ACC112 (cell line): ENCODE data around the gene UBXN4.
A peak's percentile ranks its signal among the peaks of the same experiment; 100 is the strongest.

Experiments used
- H2AFZ ChIP-seq: fragments of 200-600 bp; sonication (generic); one replicate; pipeline ENCODE4 v1.6.0; 2017; ENCODE audit warnings: antibody characterized with exemption, low read length; ENCODE audit not compliant: unreplicated experiment
- H3K27ac ChIP-seq: fragments of 200-600 bp; sonication (generic); 2 replicates; pipeline ENCODE4 v1.5.1; 2014; ENCODE audit warnings: low read depth, mild to moderate bottlenecking, antibody characterized with exemption, low read length, moderate library complexity
- H3K27me3 ChIP-seq: fragments of 200-600 bp; sonication (generic); 2 replicates; pipeline ENCODE4 v1.6.1; 2014; ENCODE audit warnings: mild to moderate bottlenecking, antibody characterized with exemption, low read length, moderate library complexity, mixed read lengths; ENCODE audit not compliant: insufficient read depth
- H3K36me3 ChIP-seq: fragments of 200-600 bp; sonication (generic); 2 replicates; pipeline ENCODE4 v1.6.1; 2016; ENCODE audit warnings: mild to moderate bottlenecking, antibody characterized with exemption, low read length, moderate library complexity, mixed read lengths; ENCODE audit not compliant: insufficient read depth
- H3K4me1 ChIP-seq: fragments of 200-600 bp; sonication (generic); one replicate; pipeline ENCODE4 v1.6.1; 2016; ENCODE audit warnings: low read length, mixed read lengths; ENCODE audit not compliant: insufficient read depth, unreplicated experiment, control insufficient read depth
- H3K4me3 ChIP-seq: fragments of 200-600 bp; sonication (generic); 2 replicates; pipeline ENCODE4 v1.5.1; 2014; ENCODE audit warnings: mild to moderate bottlenecking, low read depth, low read length
- H3K79me2 ChIP-seq: fragments of 200-600 bp; sonication (generic); one replicate; pipeline ENCODE4 v1.6.0; 2016; ENCODE audit warnings: low read length; ENCODE audit not compliant: control insufficient read depth, unreplicated experiment, insufficient read depth

Gene UBXN4

GRCh38 chr2:135732561-135732960, 9.1 kb upstream of the UBXN4 start:
- no peak overlapping the region for H3K4me3 ChIP-seq
- no peak overlapping the region for H2AFZ ChIP-seq
- no peaks in the 10 kb centered on the region for H3K79me2 ChIP-seq
- H3K4me1 ChIP-seq: no peaks in the 10 kb centered on the region
- H3K27ac ChIP-seq: no peak overlapping the region
- no peaks in the 10 kb centered on the region for H3K36me3 ChIP-seq
- no peaks in the 10 kb centered on the region for H3K27me3 ChIP-seq

GRCh38 chr2:135733045-135733444, 8.6 kb upstream of the UBXN4 start:
- no peak overlapping the region for H2AFZ ChIP-seq
- H3K4me3 ChIP-seq: no peak overlapping the region
- H3K4me1 ChIP-seq: no peaks in the 10 kb centered on the region
- H3K36me3 ChIP-seq: no peaks in the 10 kb centered on the region
- H3K79me2 ChIP-seq: no peaks in the 10 kb centered on the region
- no peak overlapping the region for H3K27ac ChIP-seq
- H3K27me3 ChIP-seq: no peaks in the 10 kb centered on the region

- Histone ChIP-seq H3K4me3 (no peak overlapping the region), H2AFZ (no peak overlapping the region), H3K27ac (no peak overlapping the region), H3K79me2 (no peaks in the 10 kb centered on the region), H3K27me3 (no peaks in the 10 kb centered on the region), H3K36me3 (no peaks in the 10 kb centered on the region), H3K4me1 (no peaks in the 10 kb centered on the region)
Observed at GRCh38 chr2:135736546-135736945, 5.1 kb upstream of the UBXN4 start.

GRCh38 chr2:135740206-135740605, 1.4 kb upstream of the UBXN4 start:
- Histone ChIP-seq H3K27ac (no peak overlapping the region), H3K36me3 (no peaks in the 10 kb centered on the region), H3K4me1 (peaks cover 12% of the 10 kb centered on the region), H3K27me3 (no peaks in the 10 kb centered on the region), H2AFZ (no peak overlapping the region), H3K4me3 (no peak overlapping the region), H3K79me2 (peaks cover 34% of the 10 kb centered on the region)

- no peaks in the 10 kb centered on the region for H3K27me3 ChIP-seq
- H3K4me3 ChIP-seq: no peak overlapping the region
- H2AFZ ChIP-seq: peak overlapping the region; percentile 95
- H3K36me3 ChIP-seq: peaks cover under 1% of the 10 kb centered on the region; the same call in 1 of the 2 replicates
- peaks cover 18% of the 10 kb centered on the region for H3K4me1 ChIP-seq
- H3K27ac ChIP-seq: no peak overlapping the region
- H3K79me2 ChIP-seq: peaks cover 41% of the 10 kb centered on the region
Observed at GRCh38 chr2:135741043-135741394, 636 bp upstream of the UBXN4 start.

- Histone ChIP-seq H3K4me3 (peak overlapping the region; percentile 98), H3K79me2 (peaks cover 54% of the 10 kb centered on the region), H3K4me1 (peaks cover 21% of the 10 kb centered on the region), H3K27ac (peak overlapping the region; percentile 91), H3K27me3 (no peaks in the 10 kb centered on the region), H3K36me3 (peaks cover 8% of the 10 kb centered on the region; the same call in 1 of the 2 replicates), H2AFZ (peak overlapping the region; percentile 87)
Observed at GRCh38 chr2:135742325-135742757, 686 bp downstream of the UBXN4 start.

- Histone ChIP-seq H3K4me3 (peak overlapping the region; percentile 98), H3K36me3 (peaks cover 11% of the 10 kb centered on the region; the same call in 1 of the 2 replicates), H3K27me3 (no peaks in the 10 kb centered on the region), H3K79me2 (peaks cover 63% of the 10 kb centered on the region), H2AFZ (no peak overlapping the region), H3K4me1 (peaks cover 21% of the 10 kb centered on the region), H3K27ac (no peak overlapping the region)
Observed at GRCh38 chr2:135743860-135744259, 2.2 kb downstream of the UBXN4 start.

GRCh38 chr2:135744760-135745314, 3.2 kb downstream of the UBXN4 start:
- Histone ChIP-seq H3K27me3 (no peaks in the 10 kb centered on the region), H2AFZ (no peak overlapping the region), H3K36me3 (peaks cover 17% of the 10 kb centered on the region), H3K79me2 (peaks cover 70% of the 10 kb centered on the region), H3K4me1 (peaks cover 21% of the 10 kb centered on the region), H3K27ac (peak overlapping the region; percentile 72), H3K4me3 (peak overlapping the region; percentile 98)

- Histone ChIP-seq H3K79me2 (peaks cover 71% of the 10 kb centered on the region), H3K27ac (peak overlapping the region; percentile 72), H3K4me3 (peak overlapping the region; percentile 43), H3K27me3 (no peaks in the 10 kb centered on the region), H3K36me3 (peaks cover 20% of the 10 kb centered on the region), H2AFZ (no peak overlapping the region), H3K4me1 (peaks cover 21% of the 10 kb centered on the region)
Observed at GRCh38 chr2:135745545-135745944, 3.9 kb downstream of the UBXN4 start.

GRCh38 chr2:135755573-135755972, 13.9 kb downstream of the UBXN4 start:
- H3K36me3 ChIP-seq: peaks cover 58% of the 10 kb centered on the region
- no peaks in the 10 kb centered on the region for H3K27me3 ChIP-seq
- peaks cover 2% of the 10 kb centered on the region for H3K79me2 ChIP-seq

GRCh38 chr2:135756692-135757091, 15.0 kb downstream of the UBXN4 start:
- Histone ChIP-seq H2AFZ (no peak overlapping the region), H3K4me1 (no peaks in the 10 kb centered on the region), H3K4me3 (no peak overlapping the region), H3K36me3 (peaks cover 62% of the 10 kb centered on the region), H3K27ac (no peak overlapping the region), H3K79me2 (peaks cover 2% of the 10 kb centered on the region), H3K27me3 (no peaks in the 10 kb centered on the region)

More at GRCh38 chr2:135755573-135755972, 13.9 kb downstream of the UBXN4 start:
- no peak overlapping the region for H3K27ac ChIP-seq
- no peak overlapping the region for H2AFZ ChIP-seq
- no peak overlapping the region for H3K4me3 ChIP-seq
- no peaks in the 10 kb centered on the region for H3K4me1 ChIP-seq
